Panc1 (cell line): Measurements from ENCODE around the gene ASXL3. TPM values are rescaled to one million over a fixed set of nuclear protein-coding genes. Genes with fewer than 3 reads are reported as not detected.

Source experiments
- ATAC-seq: fragments of 200-7000 bp; cut with Tn5 transposase; 2 replicates; pipeline ENCODE4 v1.9.1; 2020; ENCODE audit warnings: mild to moderate bottlenecking, moderate library complexity
- BruUV-seq: library from RNA; stranded (reverse); fragments of 400-500 nt; replicated peaks from 2 replicates; lab custom pipeline; 2021; lab: Mats Ljungman, UMichigan
- CTCF ChIA-PET: fragments of 300-600 bp; sonication (Branson Sonifier 250); formaldehyde crosslinking; loops from one replicate; lab custom pipeline; 2022; ENCODE audit warnings: antibody characterized with exemption; lab: Charles Lee
- POLR2A ChIA-PET: fragments of 300-600 bp; sonication (Branson Sonifier 250); formaldehyde crosslinking; loops from one replicate; lab custom pipeline; 2022; ENCODE audit warnings: antibody characterized with exemption; lab: Charles Lee
- DNase-seq: peaks from one replicate; pipeline ENCODE4 v3.0.0-alpha.2; 2010; ENCODE audit warnings: low read depth, low spot score
- H3K27ac ChIP-seq: 2 replicates; pipeline ENCODE4 v1.5.1; 2011; ENCODE audit warnings: mild to moderate bottlenecking, low read length, inconsistent platforms
- H3K27me3 ChIP-seq: fragments of 200-500 bp; sonication (Bioruptor generic); 2 replicates; pipeline ENCODE4 v1.6.0; 2014; ENCODE audit warnings: low read length, inconsistent platforms; ENCODE audit not compliant: control insufficient read depth, insufficient read depth
- H3K36me3 ChIP-seq: fragments of 200-500 bp; sonication (Bioruptor generic); 2 replicates; pipeline ENCODE4 v1.5.1; 2014; ENCODE audit warnings: inconsistent platforms, mild to moderate bottlenecking, low read length, moderate library complexity; ENCODE audit not compliant: control insufficient read depth, insufficient read depth
- H3K4me1 ChIP-seq: 2 replicates; pipeline ENCODE4 v1.5.1; 2011; ENCODE audit warnings: inconsistent platforms, mild to moderate bottlenecking, low read length, moderate library complexity; ENCODE audit not compliant: control insufficient read depth, insufficient read depth
- H3K4me3 ChIP-seq, 2 experiments: 2 replicates each; pipeline ENCODE4 v1.5.1; 2011 to 2012; ENCODE audit warnings: low read depth in 2 of 2, low read length in 2 of 2, mild to moderate bottlenecking in 2 of 2, inconsistent platforms in 1 of 2, moderate library complexity in 1 of 2
- H3K9me3 ChIP-seq: fragments of 200-500 bp; sonication (Bioruptor generic); 2 replicates; pipeline ENCODE4 v1.5.1; 2014; ENCODE audit warnings: low read depth, mild to moderate bottlenecking, inconsistent platforms, low read length, moderate library complexity; ENCODE audit not compliant: control insufficient read depth, insufficient read depth
- POLR2AphosphoS5 ChIP-seq: IDR thresholded peaks from 2 replicates; pipeline ENCODE4 v1.6.1; 2012; ENCODE audit warnings: mild to moderate bottlenecking, low read depth, low read length, moderate library complexity
- SIN3A ChIP-seq: IDR thresholded peaks from 2 replicates; pipeline ENCODE4 v1.6.1; 2012; ENCODE audit warnings: low read depth, mild to moderate bottlenecking, low read length, moderate library complexity, borderline replicate concordance; ENCODE audit not compliant: insufficient read depth
- TCF7L2 ChIP-seq: IDR thresholded peaks from 2 replicates; pipeline ENCODE4 v1.6.1; 2011; ENCODE audit warnings: mild to moderate bottlenecking, low read depth, low read length, inconsistent platforms
- in situ Hi-C: cut with HindIII; loops from 2 replicates; pipeline ENCODE4 v1.10.0; 2016; ENCODE audit warnings: low sequenced_read_pairs, low pct_unique_long_range_greater_than_20kb
- intact Hi-C: fragments of 100-400 bp; cut with micrococcal nuclease; formaldehyde crosslinking; loops from one replicate; pipeline ENCODE4 v1.10.0; 2022; ENCODE audit not compliant: unreplicated experiment
- total RNA-seq: library from RNA; stranded (reverse); gene quantifications from one replicate; pipeline ENCODE4 v1.2.1, GENCODE V29; 2021; ENCODE audit not compliant: unreplicated experiment
- TF ChIP-seq, protein P1 (sequence below): fragments of 450-650 bp; IDR thresholded peaks from 2 replicates; pipeline ENCODE4 v1.5.1; 2017; ENCODE audit warnings: mild to moderate bottlenecking
- TF ChIP-seq, protein P2 (sequence below), 2 experiments: IDR thresholded peaks; 2 replicates each; pipeline ENCODE4 v1.6.1; 2011 to 2012; ENCODE audit warnings: low read depth in 2 of 2, control low read depth in 1 of 2, low read length in 1 of 2, mild to moderate bottlenecking in 1 of 2, moderate library complexity in 1 of 2; ENCODE audit not compliant: insufficient read depth in 1 of 2

Gene ASXL3
- total RNA-seq, 1 experiment from 2014 or later = 0.74 TPM

DNA sequence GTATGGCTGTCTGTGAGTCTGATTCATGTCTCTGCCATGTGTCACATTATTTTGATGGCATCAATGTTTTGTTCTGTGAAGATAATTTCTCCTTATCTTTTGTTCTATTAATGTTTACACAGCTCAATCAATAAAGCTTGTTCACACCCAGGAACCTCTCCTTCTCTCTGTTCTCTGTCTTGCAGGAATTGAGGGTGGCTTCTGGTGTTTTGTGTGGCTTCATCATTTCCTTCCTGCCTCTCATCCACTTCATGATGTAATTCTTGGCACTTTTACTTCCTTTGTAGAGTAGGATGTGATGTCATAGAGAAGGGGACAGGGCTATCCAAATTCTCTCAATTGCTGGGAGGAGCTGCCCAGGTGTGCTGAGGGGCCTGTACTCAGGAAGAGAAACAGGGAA lies 27.2 kb downstream of the ASXL3 start:
- in situ Hi-C loops = no loop called here
- ChIA-PET POLR2A (no interaction called here), CTCF (no interaction called here)

DNA sequence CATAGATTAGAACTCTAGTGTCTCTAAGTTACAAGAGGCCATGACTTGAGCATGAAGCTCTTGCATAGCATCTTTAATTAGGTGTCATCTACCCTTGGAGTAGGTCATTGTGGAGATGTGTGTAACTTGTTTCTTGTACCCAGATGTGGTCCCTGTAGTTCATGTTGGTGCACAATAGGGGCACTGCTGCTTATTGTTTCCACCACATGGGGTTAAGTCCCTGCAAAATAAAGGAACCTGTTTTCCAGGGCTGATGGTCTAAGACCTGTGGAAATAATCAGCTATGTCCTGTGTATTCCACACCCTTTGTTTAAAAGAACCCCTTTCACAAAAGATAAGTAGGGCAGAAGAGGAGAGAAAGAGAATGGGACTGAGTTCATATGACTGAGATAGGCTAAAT lies 28.6 kb downstream of the ASXL3 start:
- in situ Hi-C loops (no loop called here), intact Hi-C loops (no loop called here)
- CTCF ChIA-PET = no interaction called here
- no peaks in the 10 kb centered on the region for H3K9me3 ChIP-seq
- no peaks in the 10 kb centered on the region for H3K36me3 ChIP-seq
- no peak overlapping the region for H3K27ac ChIP-seq
- ATAC-seq = no peak
- no peak overlapping the region for H3K4me3 ChIP-seq
- no peaks in the 10 kb centered on the region for H3K4me1 ChIP-seq
- TF ChIP-seq TCF7L2 = no peak
- TF ChIP-seq, protein P1, sequence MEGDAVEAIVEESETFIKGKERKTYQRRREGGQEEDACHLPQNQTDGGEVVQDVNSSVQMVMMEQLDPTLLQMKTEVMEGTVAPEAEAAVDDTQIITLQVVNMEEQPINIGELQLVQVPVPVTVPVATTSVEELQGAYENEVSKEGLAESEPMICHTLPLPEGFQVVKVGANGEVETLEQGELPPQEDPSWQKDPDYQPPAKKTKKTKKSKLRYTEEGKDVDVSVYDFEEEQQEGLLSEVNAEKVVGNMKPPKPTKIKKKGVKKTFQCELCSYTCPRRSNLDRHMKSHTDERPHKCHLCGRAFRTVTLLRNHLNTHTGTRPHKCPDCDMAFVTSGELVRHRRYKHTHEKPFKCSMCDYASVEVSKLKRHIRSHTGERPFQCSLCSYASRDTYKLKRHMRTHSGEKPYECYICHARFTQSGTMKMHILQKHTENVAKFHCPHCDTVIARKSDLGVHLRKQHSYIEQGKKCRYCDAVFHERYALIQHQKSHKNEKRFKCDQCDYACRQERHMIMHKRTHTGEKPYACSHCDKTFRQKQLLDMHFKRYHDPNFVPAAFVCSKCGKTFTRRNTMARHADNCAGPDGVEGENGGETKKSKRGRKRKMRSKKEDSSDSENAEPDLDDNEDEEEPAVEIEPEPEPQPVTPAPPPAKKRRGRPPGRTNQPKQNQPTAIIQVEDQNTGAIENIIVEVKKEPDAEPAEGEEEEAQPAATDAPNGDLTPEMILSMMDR = peak; percentile 16; the same call in 1 of the 2 replicates
- DNase-seq = no peak
- no TSS peak for BruUV-seq
- H3K27me3 ChIP-seq = no peaks in the 10 kb centered on the region
- POLR2A ChIA-PET = no interaction called here

More for the DNA sequence above, 27.2 kb downstream of the ASXL3 start:
- H3K4me1 ChIP-seq = no peaks in the 10 kb centered on the region
- no peak overlapping the region for H3K27ac ChIP-seq
- no peaks in the 10 kb centered on the region for H3K9me3 ChIP-seq
- DNase-seq (no peak), ATAC-seq (no peak)
- intact Hi-C loops = no loop called here
- H3K36me3 ChIP-seq = no peaks in the 10 kb centered on the region
- no peaks in the 10 kb centered on the region for H3K27me3 ChIP-seq
- TF ChIP-seq POLR2AphosphoS5 (no peak), TCF7L2 (no peak), SIN3A (no peak)
- TF ChIP-seq, protein P1 = no peak
- TF ChIP-seq, protein P2, sequence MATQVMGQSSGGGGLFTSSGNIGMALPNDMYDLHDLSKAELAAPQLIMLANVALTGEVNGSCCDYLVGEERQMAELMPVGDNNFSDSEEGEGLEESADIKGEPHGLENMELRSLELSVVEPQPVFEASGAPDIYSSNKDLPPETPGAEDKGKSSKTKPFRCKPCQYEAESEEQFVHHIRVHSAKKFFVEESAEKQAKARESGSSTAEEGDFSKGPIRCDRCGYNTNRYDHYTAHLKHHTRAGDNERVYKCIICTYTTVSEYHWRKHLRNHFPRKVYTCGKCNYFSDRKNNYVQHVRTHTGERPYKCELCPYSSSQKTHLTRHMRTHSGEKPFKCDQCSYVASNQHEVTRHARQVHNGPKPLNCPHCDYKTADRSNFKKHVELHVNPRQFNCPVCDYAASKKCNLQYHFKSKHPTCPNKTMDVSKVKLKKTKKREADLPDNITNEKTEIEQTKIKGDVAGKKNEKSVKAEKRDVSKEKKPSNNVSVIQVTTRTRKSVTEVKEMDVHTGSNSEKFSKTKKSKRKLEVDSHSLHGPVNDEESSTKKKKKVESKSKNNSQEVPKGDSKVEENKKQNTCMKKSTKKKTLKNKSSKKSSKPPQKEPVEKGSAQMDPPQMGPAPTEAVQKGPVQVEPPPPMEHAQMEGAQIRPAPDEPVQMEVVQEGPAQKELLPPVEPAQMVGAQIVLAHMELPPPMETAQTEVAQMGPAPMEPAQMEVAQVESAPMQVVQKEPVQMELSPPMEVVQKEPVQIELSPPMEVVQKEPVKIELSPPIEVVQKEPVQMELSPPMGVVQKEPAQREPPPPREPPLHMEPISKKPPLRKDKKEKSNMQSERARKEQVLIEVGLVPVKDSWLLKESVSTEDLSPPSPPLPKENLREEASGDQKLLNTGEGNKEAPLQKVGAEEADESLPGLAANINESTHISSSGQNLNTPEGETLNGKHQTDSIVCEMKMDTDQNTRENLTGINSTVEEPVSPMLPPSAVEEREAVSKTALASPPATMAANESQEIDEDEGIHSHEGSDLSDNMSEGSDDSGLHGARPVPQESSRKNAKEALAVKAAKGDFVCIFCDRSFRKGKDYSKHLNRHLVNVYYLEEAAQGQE (IDR thresholded peaks at IDR 0.05; ENCODE audit: insufficient read depth in 1 of 2, low read depth in 2 of 2, low read length in 1 of 2) = no peak
- H3K4me3 ChIP-seq = no peak overlapping the region
- BruUV-seq = no TSS peak
